Measurements from ENCODE around the gene OPHN1.

- TF ChIP-seq CTCF (IDR thresholded peaks at IDR 0.05) (no peak), POLR2A (IDR thresholded peaks at IDR 0.05) (no peak), EP300 (IDR thresholded peaks at IDR 0.05) (no peak)
These were observed 293.5 kb downstream of the OPHN1 start for GRCh38 chrX:68139791-68140190.
